PC-3 (cell line): ENCODE measurements around the gene GDNF.

Experiments
- CTCF ChIP-seq: fragments of 300-600 bp; sonication (generic); conservative IDR thresholded peaks from 2 replicates; pipeline ENCODE4 v1.5.1; 2017; ENCODE audit warnings: antibody characterized with exemption, low read depth, mild to moderate bottlenecking, low read length
- EZH2 ChIP-seq: fragments of 300-600 bp; sonication (generic); IDR thresholded peaks from one replicate; pipeline ENCODE4 v1.6.1; 2017; ENCODE audit warnings: antibody characterized with exemption, mild to moderate bottlenecking, low read length; ENCODE audit not compliant: unreplicated experiment
- EZH2phosphoT487 ChIP-seq: fragments of 300-600 bp; sonication (generic); IDR thresholded peaks from 2 replicates; pipeline ENCODE4 v1.6.1; 2018; ENCODE audit warnings: mild to moderate bottlenecking, antibody characterized with exemption, low read length, borderline replicate concordance

- TF ChIP-seq EZH2 = no peak
- TF ChIP-seq CTCF = peak; percentile 30; the same call in 1 of the 2 replicates
- no peak for TF ChIP-seq EZH2phosphoT487
These were observed 1.5 kb downstream of the GDNF start for GRCh38 chr5:37838152-37838932.
